Amygdala (tissue), 56 donors: Measurements from ENCODE around the gene NOC2L.

Source experiments
- DNase-seq, 56 donors: peaks; one replicate each; lab custom pipeline; 2025; lab: John Stamatoyannopoulos, UW

NOC2L gene

DNA sequence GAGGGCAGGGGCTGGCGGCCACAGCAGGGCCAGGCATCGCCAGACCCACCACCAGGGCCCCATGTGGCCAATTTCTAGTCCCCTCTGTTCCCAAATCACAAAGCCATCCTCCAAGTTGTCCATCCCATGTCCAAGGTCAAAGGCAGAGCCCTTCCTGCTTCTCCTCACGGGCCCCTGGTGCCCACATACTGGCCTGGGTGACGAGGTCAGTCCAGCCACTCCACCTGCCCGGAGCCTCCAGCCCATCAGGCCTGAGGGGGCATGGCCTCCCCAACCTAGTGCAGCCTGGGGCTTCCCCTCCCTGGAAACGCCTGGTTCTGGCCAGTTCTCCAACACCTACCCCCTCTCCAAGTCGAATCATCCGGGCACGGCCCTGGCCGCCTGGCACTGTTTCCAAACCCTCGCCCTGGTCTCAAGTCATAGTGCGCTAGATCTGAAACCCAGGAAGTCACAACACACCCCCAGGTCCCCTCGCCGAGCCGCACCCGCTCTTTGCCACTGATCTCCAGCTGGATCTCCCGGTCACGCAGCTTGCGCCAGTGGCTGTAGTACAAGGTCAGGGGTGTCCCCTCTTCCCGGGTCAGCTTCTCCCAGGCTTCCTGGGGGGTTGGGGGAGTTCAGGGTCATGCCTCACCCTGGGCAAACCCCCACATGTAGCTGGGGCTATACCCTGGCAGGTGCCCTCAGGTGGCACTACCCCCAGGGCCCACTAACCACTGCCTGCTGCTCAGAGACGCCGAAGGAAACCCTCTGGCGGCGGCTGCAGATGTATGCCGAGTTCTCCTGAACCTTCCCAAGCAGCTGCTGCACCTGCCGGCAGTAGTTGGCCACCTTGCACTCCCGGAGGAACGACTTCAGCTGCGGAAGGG lies 13.1 kb downstream of the NOC2L start:
- no peak for DNase-seq

GRCh38 chr1:944341-945325 lies 14.4 kb downstream of the NOC2L start:
- DNase-seq: no peak

- DNase-seq: no peak
These were observed 15.3 kb downstream of the NOC2L start for GRCh38 chr1:943545-944340.

- no peak for DNase-seq
These were observed 16.1 kb downstream of the NOC2L start for GRCh38 chr1:942864-943533.

- no peak for DNase-seq
These were observed 16.6 kb downstream of the NOC2L start for GRCh38 chr1:942411-942821.

GRCh38 chr1:941588-942383 lies 17.3 kb downstream of the NOC2L start:
- peak in 5 of 56 donors; percentile 4 to 35 (median 14) for DNase-seq

GRCh38 chr1:941015-941587 lies 18.0 kb downstream of the NOC2L start:
- no peak for DNase-seq

GRCh38 chr1:940107-941014 lies 18.7 kb downstream of the NOC2L start:
- DNase-seq: peak in 33 of 56 donors; percentile 2 to 71 (median 31)

- no peak for DNase-seq
These were observed 19.4 kb downstream of the NOC2L start for GRCh38 chr1:939511-940106.

- no peak for DNase-seq
These were observed 20.2 kb downstream of the NOC2L start for GRCh38 chr1:938711-939489.

- DNase-seq: no peak
These were observed 20.9 kb downstream of the NOC2L start for GRCh38 chr1:938088-938683.

- no peak for DNase-seq
These were observed 21.5 kb downstream of the NOC2L start for GRCh38 chr1:937521-937920.

DNA sequence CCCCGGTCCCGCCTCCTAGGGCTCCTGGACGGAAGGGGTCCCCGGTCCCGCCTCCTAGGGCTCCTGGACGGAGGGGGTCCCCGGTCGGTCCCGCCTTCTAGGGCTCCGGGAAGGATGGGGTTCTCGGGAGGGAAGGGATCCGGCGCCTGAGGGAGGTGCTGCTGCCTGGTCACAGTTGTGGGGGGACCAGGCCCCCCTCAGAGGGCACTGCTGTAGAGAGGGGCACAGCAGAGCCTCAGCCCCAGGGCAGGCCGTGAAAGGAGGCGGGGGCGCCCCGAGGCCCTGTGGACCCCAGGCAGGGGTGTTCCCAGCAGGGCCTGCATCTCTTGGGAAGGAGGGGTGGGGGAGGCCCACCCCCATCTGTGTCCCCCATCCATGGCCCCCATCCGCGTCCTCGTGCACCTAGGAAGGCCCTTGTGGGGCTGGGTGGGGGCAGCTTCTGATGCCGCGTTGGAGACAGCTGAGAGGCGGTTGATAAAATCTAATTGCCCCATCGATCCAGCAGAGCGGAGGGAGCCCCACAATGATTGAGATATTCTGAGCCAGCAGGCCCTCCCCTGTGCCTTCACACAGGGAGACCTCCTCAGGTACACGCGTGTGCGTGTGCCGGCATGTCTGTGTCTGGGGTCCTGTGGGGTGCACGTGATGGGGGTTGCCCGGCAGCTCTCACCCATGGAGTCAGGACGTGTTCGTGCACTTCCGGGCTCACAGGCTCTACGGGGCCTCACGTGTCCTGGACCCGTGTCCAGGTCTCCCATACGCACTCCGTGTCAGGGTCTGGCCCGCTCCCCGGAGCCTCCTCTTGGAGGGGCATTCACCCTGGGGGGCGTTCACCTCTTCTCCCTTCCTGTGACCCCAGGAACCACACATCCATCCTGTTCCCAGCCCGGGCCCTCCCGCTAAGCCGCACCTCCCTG lies 22.4 kb downstream of the NOC2L start:
- no peak for DNase-seq

DNA sequence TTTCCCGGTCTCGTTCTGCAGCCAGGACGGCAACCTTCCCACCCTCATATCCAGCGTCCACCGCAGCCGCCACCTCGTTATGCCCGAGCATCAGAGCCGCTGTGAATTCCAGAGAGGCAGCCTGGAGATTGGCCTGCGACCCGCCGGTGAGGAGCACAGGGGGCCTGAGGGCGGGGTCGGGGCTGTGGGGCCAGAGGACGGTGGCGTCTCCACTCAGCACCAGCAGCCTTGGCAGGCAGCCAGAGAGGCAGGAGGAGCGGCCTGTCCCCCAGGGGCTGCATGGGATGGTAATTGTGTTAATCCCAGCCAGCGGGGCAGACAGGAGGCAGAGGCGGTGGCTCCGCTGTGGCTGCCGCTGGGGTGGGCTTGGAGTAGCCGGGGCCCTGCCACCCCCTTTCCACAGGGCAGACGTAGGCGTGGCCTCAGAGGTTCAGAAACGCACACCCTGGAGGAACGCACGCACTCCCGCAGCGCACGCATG lies 23.3 kb downstream of the NOC2L start:
- DNase-seq: peak in 2 of 56 donors; percentile 41 to 69
